ENCODE data around the gene NEMP2.

The NEMP2 gene

GRCh38 chr2:190534310-190535120 lies at the start of gene NEMP2:
Gene NEMP2, minus strand, starts transcription at chr2:190534722. Its CDS starts 67 bp downstream, at chr2:190534655.
- DNase-seq = peak; percentile 93 to 97

- DNase-seq = no peak
These were observed 49.2 kb upstream of the NEMP2 start for GRCh38 chr2:190583507-190584337.

GRCh38 chr2:190582736-190583506 lies 48.4 kb upstream of the NEMP2 start:
- no peak for DNase-seq

GRCh38 chr2:190582019-190582418 lies 47.5 kb upstream of the NEMP2 start:
- DNase-seq = no peak

GRCh38 chr2:190579915-190580846 lies 45.7 kb upstream of the NEMP2 start:
- DNase-seq = no peak

- no peak for DNase-seq
These were observed 44.5 kb upstream of the NEMP2 start for GRCh38 chr2:190579058-190579410.

GRCh38 chr2:190578158-190579057 lies 43.9 kb upstream of the NEMP2 start:
- peak; percentile 67 to 69 for DNase-seq

- DNase-seq = no peak
These were observed 42.1 kb upstream of the NEMP2 start for GRCh38 chr2:190576573-190576972.

- DNase-seq = no peak
These were observed 40.7 kb upstream of the NEMP2 start for GRCh38 chr2:190575263-190575662.

- DNase-seq = no peak
These were observed 39.6 kb upstream of the NEMP2 start for GRCh38 chr2:190574169-190574568.

GRCh38 chr2:190572246-190572645 lies 37.7 kb upstream of the NEMP2 start:
- no peak for DNase-seq

- DNase-seq = peak; percentile 72 to 76
These were observed 37.2 kb upstream of the NEMP2 start for GRCh38 chr2:190571686-190572085.

- no peak for DNase-seq
These were observed 36.3 kb upstream of the NEMP2 start for GRCh38 chr2:190570871-190571270.

GRCh38 chr2:190569994-190570755 lies 35.7 kb upstream of the NEMP2 start:
- DNase-seq = no peak

GRCh38 chr2:190564838-190565237 lies 30.3 kb upstream of the NEMP2 start:
- DNase-seq = no peak

GRCh38 chr2:190563646-190564045 lies 29.1 kb upstream of the NEMP2 start:
- DNase-seq = no peak

GRCh38 chr2:190563109-190563508 lies 28.6 kb upstream of the NEMP2 start:
- DNase-seq = no peak

GRCh38 chr2:190562121-190562520 lies 27.6 kb upstream of the NEMP2 start:
- DNase-seq = no peak

GRCh38 chr2:190561094-190561493 lies 26.6 kb upstream of the NEMP2 start:
- DNase-seq = no peak

- no peak for DNase-seq
These were observed 20.0 kb upstream of the NEMP2 start for GRCh38 chr2:190554357-190555006.

All from Kasumi-1 (cell line).